Measurements from ENCODE around the gene DCLRE1B. TPM values are rescaled to one million over a fixed set of nuclear protein-coding genes. Genes with fewer than 3 reads are reported as not detected.

Gene DCLRE1B
- total RNA-seq, 4 donors from 2014 or later = 3.2 to 5.0 (median 4.1) TPM

GRCh38 chr1:113895961-113896360 is 9.2 kb upstream of the DCLRE1B start:
- intact Hi-C loops (cut with DNase I) = no loop called here
- Histone ChIP-seq H3K36me3 (peaks cover 4 to 15% of the 10 kb centered on the region in 2 donors), H3K4me3 (replicated peaks in 1 of 3) (no peak overlapping the region), H3K27ac (no peak overlapping the region), H3K27me3 (no peaks in the 10 kb centered on the region), H3K4me1 (peaks cover 0 to 18% of the 10 kb centered on the region in 2 donors), H3K9me3 (no peaks in the 10 kb centered on the region)
- TF ChIP-seq POLR2A (IDR thresholded peaks at IDR 0.05) = no peak
- TF ChIP-seq CTCF (IDR thresholded peaks at IDR 0.05) = no peak
- 92 to 96% methylated on average over 8 of the region's 8 CpGs for WGBS, 2 donors
- no peak for DNase-seq

DNA sequence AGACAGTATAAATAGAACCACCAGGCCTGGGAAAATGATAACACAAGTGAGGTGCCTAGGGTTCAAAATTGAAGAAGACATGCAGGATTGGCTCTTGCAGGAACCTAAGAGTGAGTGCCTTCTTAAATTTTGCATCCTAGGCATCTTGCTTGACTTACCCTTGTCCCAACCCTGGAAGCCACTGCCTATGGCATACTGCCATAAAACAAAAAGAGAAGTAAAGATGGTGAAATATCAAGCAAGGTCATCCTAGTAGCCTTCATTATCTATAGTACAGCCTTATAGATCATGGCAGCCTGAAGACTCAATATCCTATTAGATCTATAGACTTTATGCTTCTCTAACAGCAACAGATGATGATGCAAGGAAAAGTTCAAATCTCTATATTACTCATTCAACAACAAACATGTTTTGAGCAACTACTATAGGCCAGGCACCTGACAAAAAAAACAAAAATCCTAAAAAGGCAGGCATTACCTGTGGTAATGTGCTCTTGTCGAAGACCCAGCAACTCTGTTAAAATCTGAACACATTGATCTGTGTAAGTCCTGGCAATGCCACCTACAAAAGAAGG is 6.8 kb upstream of the DCLRE1B start:
- TF ChIP-seq CTCF (IDR thresholded peaks at IDR 0.05) (no peak), POLR2A (IDR thresholded peaks at IDR 0.05) (no peak)
- Histone ChIP-seq H3K27me3 (no peaks in the 10 kb centered on the region), H3K36me3 (peaks cover 4 to 15% of the 10 kb centered on the region in 2 donors), H3K4me3 (replicated peaks in 1 of 3) (no peak overlapping the region), H3K9me3 (no peaks in the 10 kb centered on the region), H3K27ac (peak overlapping the region in 1 of 3 donors; percentile 22), H3K4me1 (peaks cover 0 to 21% of the 10 kb centered on the region in 2 donors)
- 97 to 100% methylated on average over 1 of the region's 1 CpG for WGBS, 2 donors
- no peak for DNase-seq
- intact Hi-C loops (cut with DNase I) = no loop called here

- Histone ChIP-seq H3K9me3 (no peaks in the 10 kb centered on the region), H3K36me3 (peaks cover 4 to 15% of the 10 kb centered on the region in 2 donors), H3K27ac (peak overlapping the region in 2 of 3 donors; percentile 22 to 30), H3K27me3 (no peaks in the 10 kb centered on the region), H3K4me1 (peaks cover 4 to 29% of the 10 kb centered on the region in 2 donors), H3K4me3 (replicated peaks in 1 of 3) (no peak overlapping the region)
- no peak for DNase-seq
- TF ChIP-seq POLR2A (IDR thresholded peaks at IDR 0.05) (no peak), CTCF (IDR thresholded peaks at IDR 0.05) (no peak)
- intact Hi-C loops (cut with DNase I) = no loop called here
Measured at GRCh38 chr1:113899111-113899510, 6.0 kb upstream of the DCLRE1B start.

GRCh38 chr1:113901191-113901590 is 3.9 kb upstream of the DCLRE1B start:
- peaks cover under 1 to 3% of the 10 kb centered on the region in 2 donors for H3K36me3 ChIP-seq
- no peak overlapping the region for H3K27ac ChIP-seq
- DNase-seq = no peak
- no peak for TF ChIP-seq CTCF (IDR thresholded peaks at IDR 0.05)
- no peak for TF ChIP-seq POLR2A (IDR thresholded peaks at IDR 0.05)
- H3K27me3 ChIP-seq = no peaks in the 10 kb centered on the region
- WGBS, 2 donors = 59 to 66% methylated on average over 3 of the region's 3 CpGs
- intact Hi-C loops (cut with DNase I) = loop anchor here (10.0 kb wide), 1 partner anchor 66 kb away; no protein-coding TSS in a partner anchor
- H3K4me3 ChIP-seq (replicated peaks in 1 of 3) = no peak overlapping the region
- H3K9me3 ChIP-seq = no peaks in the 10 kb centered on the region
- peaks cover 8 to 29% of the 10 kb centered on the region in 2 donors for H3K4me1 ChIP-seq

DNA sequence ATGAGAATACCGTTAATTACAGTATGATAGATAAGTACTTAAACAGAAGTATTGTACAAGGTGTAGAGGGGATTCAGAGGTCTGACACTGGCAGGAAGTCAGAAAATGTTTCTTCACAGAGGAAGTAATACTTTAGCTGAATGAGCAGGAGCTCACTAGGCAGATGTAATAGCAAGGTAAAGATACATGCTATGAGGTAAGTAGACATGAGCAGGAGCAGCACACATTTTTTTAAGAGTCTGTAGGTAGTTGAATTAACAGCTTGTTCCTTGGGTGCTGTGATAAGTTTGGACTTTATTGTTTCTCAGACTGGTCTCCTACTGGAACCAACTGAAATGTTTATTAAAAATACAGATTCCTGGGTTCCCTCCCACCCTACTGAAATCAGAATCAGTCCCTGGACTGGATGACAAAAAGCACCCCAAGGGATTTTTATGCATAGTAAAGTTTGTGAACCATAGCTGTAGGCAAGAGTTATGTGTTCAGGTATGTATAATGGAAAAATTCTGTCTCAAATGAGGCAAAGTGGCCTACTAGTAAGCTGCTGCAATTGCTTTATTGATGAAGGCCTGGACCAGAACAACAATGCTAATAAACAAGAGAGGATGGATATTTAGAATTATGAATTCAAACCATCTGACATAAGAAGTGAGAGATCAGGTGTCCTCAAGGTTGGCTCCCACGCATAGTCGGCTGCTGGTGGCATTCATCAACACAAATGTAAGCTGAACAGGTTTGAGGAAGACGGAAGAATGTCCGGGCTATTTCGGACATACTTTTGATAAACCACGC is 1.4 kb upstream of the DCLRE1B start:
- TF ChIP-seq CTCF (IDR thresholded peaks at IDR 0.05) (no peak), POLR2A (IDR thresholded peaks at IDR 0.05) (no peak)
- Histone ChIP-seq H3K4me3 (replicated peaks in 1 of 3) (peak overlapping the region in 2 of 3 donors; percentile 43 to 58), H3K27ac (peak overlapping the region in 2 of 3 donors; percentile 93 to 94), H3K9me3 (no peaks in the 10 kb centered on the region), H3K27me3 (no peaks in the 10 kb centered on the region), H3K4me1 (peaks cover 8 to 21% of the 10 kb centered on the region in 2 donors), H3K36me3 (no peaks in the 10 kb centered on the region)
- 39 to 45% methylated on average over 7 of the region's 7 CpGs for WGBS, 2 donors
- peak in 1 of 2 donors; percentile 6 for DNase-seq
- intact Hi-C loops (cut with DNase I) = loop anchor here (2.0 to 10.0 kb wide), 2 partner anchors 25 to 69 kb away; partner anchors contain the start of gene HIPK1
